Activated CD4-positive, alpha-beta memory T cell treated with anti-CD3 and anti-CD28 coated beads for 36 hours (primary cell): ENCODE measurements around the gene KAZN. TPM values are rescaled to one million over a fixed set of nuclear protein-coding genes. Genes with fewer than 3 reads are reported as not detected.

Experiments
- CTCF ChIA-PET: fragments of 350-600 bp; sonication (Branson Sonifier 250); formaldehyde crosslinking; loops from one replicate; lab custom pipeline; 2021; ENCODE audit warnings: antibody characterized with exemption, inconsistent platforms; lab: Charles Lee
- POLR2A ChIA-PET: fragments of 350-600 bp; sonication (Branson Sonifier 250); formaldehyde crosslinking; loops from one replicate; lab custom pipeline; 2021; ENCODE audit warnings: antibody characterized with exemption; lab: Charles Lee
- DNase-seq: peaks from one replicate; pipeline ENCODE4 v3.0.0-alpha.2; 2020
- H3K27ac Mint-ChIP-seq: one replicate; pipeline ENCODE4 v1.8.0; 2021; ENCODE audit warnings: mixed read lengths
- H3K27me3 Mint-ChIP-seq: one replicate; pipeline ENCODE4 v1.8.0; 2021; ENCODE audit warnings: mixed read lengths
- H3K36me3 Mint-ChIP-seq: one replicate; pipeline ENCODE4 v1.8.0; 2021; ENCODE audit warnings: mixed read lengths
- H3K4me1 Mint-ChIP-seq: one replicate; pipeline ENCODE4 v1.8.0; 2021; ENCODE audit warnings: low read depth, mixed read lengths
- H3K4me3 Mint-ChIP-seq: one replicate; pipeline ENCODE4 v1.8.0; 2021; ENCODE audit warnings: mild to moderate bottlenecking, mixed read lengths
- H3K9me3 Mint-ChIP-seq: one replicate; pipeline ENCODE4 v1.8.0; 2021; ENCODE audit warnings: mixed read lengths
- intact Hi-C: fragments of 100-400 bp; cut with micrococcal nuclease; formaldehyde crosslinking; loops from one replicate; pipeline ENCODE4 v1.15.1; 2023
- total RNA-seq, 2 experiments: library from RNA; stranded (reverse); gene quantifications; one replicate each; pipeline ENCODE4 v1.2.3, GENCODE V29; 2021

Gene KAZN
- total RNA-seq, 2 experiments from 2014 or later = 0.31 to 0.33 TPM

- H3K27me3 Mint-ChIP-seq = peaks cover 7% of the 10 kb centered on the region
- DNase-seq = no peak
- H3K27ac Mint-ChIP-seq = no peak overlapping the region
- ChIA-PET POLR2A (no interaction called here), CTCF (no interaction called here)
- no peaks in the 10 kb centered on the region for H3K4me1 Mint-ChIP-seq
- H3K9me3 Mint-ChIP-seq = no peaks in the 10 kb centered on the region
- no peaks in the 10 kb centered on the region for H3K36me3 Mint-ChIP-seq
- intact Hi-C loops = no loop called here
- H3K4me3 Mint-ChIP-seq = no peak overlapping the region
These were observed 58.0 kb downstream of the KAZN start for GRCh38 chr1:14656384-14656937.

GRCh38 chr1:14658642-14659041 is 60.2 kb downstream of the KAZN start:
- Mint-ChIP-seq H3K4me1 (no peaks in the 10 kb centered on the region), H3K27me3 (peaks cover 6% of the 10 kb centered on the region), H3K27ac (no peak overlapping the region), H3K4me3 (no peak overlapping the region), H3K36me3 (no peaks in the 10 kb centered on the region), H3K9me3 (no peaks in the 10 kb centered on the region)
- ChIA-PET CTCF (no interaction called here), POLR2A (no interaction called here)
- intact Hi-C loops = no loop called here
- DNase-seq = no peak

- POLR2A ChIA-PET = no interaction called here
- CTCF ChIA-PET = no interaction called here
- no peak overlapping the region for H3K27ac Mint-ChIP-seq
- H3K4me3 Mint-ChIP-seq = no peak overlapping the region
- H3K27me3 Mint-ChIP-seq = peaks cover 6% of the 10 kb centered on the region
- intact Hi-C loops = no loop called here
- H3K9me3 Mint-ChIP-seq = no peaks in the 10 kb centered on the region
- no peaks in the 10 kb centered on the region for H3K4me1 Mint-ChIP-seq
- H3K36me3 Mint-ChIP-seq = no peaks in the 10 kb centered on the region
- no peak for DNase-seq
These were observed 61.4 kb downstream of the KAZN start for GRCh38 chr1:14659913-14660312.

GRCh38 chr1:14660801-14661200 is 62.3 kb downstream of the KAZN start:
- Mint-ChIP-seq H3K27ac (no peak overlapping the region), H3K4me3 (no peak overlapping the region), H3K9me3 (no peaks in the 10 kb centered on the region), H3K27me3 (peaks cover 6% of the 10 kb centered on the region), H3K36me3 (no peaks in the 10 kb centered on the region), H3K4me1 (no peaks in the 10 kb centered on the region)
- intact Hi-C loops = no loop called here
- ChIA-PET CTCF (no interaction called here), POLR2A (no interaction called here)
- no peak for DNase-seq

GRCh38 chr1:14661222-14661621 is 62.7 kb downstream of the KAZN start:
- no peaks in the 10 kb centered on the region for H3K4me1 Mint-ChIP-seq
- ChIA-PET POLR2A (no interaction called here), CTCF (no interaction called here)
- H3K27ac Mint-ChIP-seq = no peak overlapping the region
- H3K9me3 Mint-ChIP-seq = no peaks in the 10 kb centered on the region
- DNase-seq = no peak
- H3K27me3 Mint-ChIP-seq = peaks cover 6% of the 10 kb centered on the region
- intact Hi-C loops = no loop called here
- H3K36me3 Mint-ChIP-seq = no peaks in the 10 kb centered on the region
- H3K4me3 Mint-ChIP-seq = no peak overlapping the region

- CTCF ChIA-PET = no interaction called here
- Mint-ChIP-seq H3K4me3 (no peak overlapping the region), H3K4me1 (no peaks in the 10 kb centered on the region), H3K27ac (no peak overlapping the region), H3K9me3 (no peaks in the 10 kb centered on the region), H3K27me3 (peaks cover 6% of the 10 kb centered on the region), H3K36me3 (no peaks in the 10 kb centered on the region)
- intact Hi-C loops = no loop called here
- POLR2A ChIA-PET = no interaction called here
- no peak for DNase-seq
These were observed 63.6 kb downstream of the KAZN start for GRCh38 chr1:14662116-14662515.

GRCh38 chr1:14663773-14664172 is 65.3 kb downstream of the KAZN start:
- no peak for DNase-seq
- no peak overlapping the region for H3K27ac Mint-ChIP-seq
- ChIA-PET POLR2A (no interaction called here), CTCF (no interaction called here)
- H3K4me3 Mint-ChIP-seq = no peak overlapping the region
- H3K27me3 Mint-ChIP-seq = peaks cover 6% of the 10 kb centered on the region
- no peaks in the 10 kb centered on the region for H3K36me3 Mint-ChIP-seq
- H3K9me3 Mint-ChIP-seq = no peaks in the 10 kb centered on the region
- intact Hi-C loops = no loop called here
- no peaks in the 10 kb centered on the region for H3K4me1 Mint-ChIP-seq

- Mint-ChIP-seq H3K27ac (no peak overlapping the region), H3K4me3 (no peak overlapping the region), H3K4me1 (no peaks in the 10 kb centered on the region), H3K9me3 (no peaks in the 10 kb centered on the region), H3K36me3 (no peaks in the 10 kb centered on the region), H3K27me3 (peaks cover 3% of the 10 kb centered on the region)
- intact Hi-C loops = no loop called here
- POLR2A ChIA-PET = no interaction called here
- CTCF ChIA-PET = no interaction called here
- DNase-seq = no peak
These were observed 67.9 kb downstream of the KAZN start for GRCh38 chr1:14666373-14666772.

GRCh38 chr1:14666962-14667650 is 68.6 kb downstream of the KAZN start:
- POLR2A ChIA-PET = no interaction called here
- Mint-ChIP-seq H3K4me1 (no peaks in the 10 kb centered on the region), H3K36me3 (no peaks in the 10 kb centered on the region), H3K4me3 (no peak overlapping the region), H3K27ac (no peak overlapping the region), H3K27me3 (peaks cover 3% of the 10 kb centered on the region), H3K9me3 (no peaks in the 10 kb centered on the region)
- CTCF ChIA-PET = no interaction called here
- no peak for DNase-seq
- intact Hi-C loops = no loop called here

- CTCF ChIA-PET = no interaction called here
- intact Hi-C loops = no loop called here
- Mint-ChIP-seq H3K36me3 (no peaks in the 10 kb centered on the region), H3K4me1 (no peaks in the 10 kb centered on the region), H3K27ac (no peak overlapping the region), H3K9me3 (no peaks in the 10 kb centered on the region), H3K4me3 (no peak overlapping the region), H3K27me3 (peaks cover 3% of the 10 kb centered on the region)
- DNase-seq = no peak
- POLR2A ChIA-PET = no interaction called here
These were observed 69.1 kb downstream of the KAZN start for GRCh38 chr1:14667651-14667984.

GRCh38 chr1:14668538-14668937 is 70.1 kb downstream of the KAZN start:
- no peak for DNase-seq
- Mint-ChIP-seq H3K9me3 (no peaks in the 10 kb centered on the region), H3K4me3 (no peak overlapping the region), H3K4me1 (no peaks in the 10 kb centered on the region), H3K27me3 (peaks cover 3% of the 10 kb centered on the region), H3K36me3 (no peaks in the 10 kb centered on the region), H3K27ac (no peak overlapping the region)
- CTCF ChIA-PET = no interaction called here
- POLR2A ChIA-PET = no interaction called here
- intact Hi-C loops = no loop called here

- Mint-ChIP-seq H3K4me3 (no peak overlapping the region), H3K27ac (no peak overlapping the region), H3K9me3 (peaks cover 6% of the 10 kb centered on the region), H3K36me3 (no peaks in the 10 kb centered on the region), H3K27me3 (peaks cover 3% of the 10 kb centered on the region), H3K4me1 (no peaks in the 10 kb centered on the region)
- no peak for DNase-seq
- intact Hi-C loops = no loop called here
- ChIA-PET CTCF (no interaction called here), POLR2A (no interaction called here)
These were observed 73.5 kb downstream of the KAZN start for GRCh38 chr1:14672005-14672404.

GRCh38 chr1:14674030-14674429 is 75.5 kb downstream of the KAZN start:
- no peaks in the 10 kb centered on the region for H3K4me1 Mint-ChIP-seq
- no peak for DNase-seq
- no peak overlapping the region for H3K27ac Mint-ChIP-seq
- intact Hi-C loops = no loop called here
- ChIA-PET POLR2A (no interaction called here), CTCF (no interaction called here)
- no peaks in the 10 kb centered on the region for H3K36me3 Mint-ChIP-seq
- H3K4me3 Mint-ChIP-seq = no peak overlapping the region
- peaks cover 3% of the 10 kb centered on the region for H3K27me3 Mint-ChIP-seq
- H3K9me3 Mint-ChIP-seq = peaks cover 6% of the 10 kb centered on the region
